T-helper 1 cell treated with Interleukin-12 subunit alpha and Interleukin-12 subunit beta and Interleukin-4 antibody, amounts not matched to agents 30 μg/mL and 1 μg/mL, for 36 hours (primary cell): ENCODE data around the gene KRT84.

Source experiments
- H3K27ac Mint-ChIP-seq: one replicate; pipeline ENCODE4 v1.8.0; 2021; ENCODE audit warnings: mild to moderate bottlenecking, mixed read lengths
- H3K27me3 Mint-ChIP-seq: one replicate; pipeline ENCODE4 v1.8.0; 2021; ENCODE audit warnings: low read depth, mixed read lengths
- H3K36me3 Mint-ChIP-seq: one replicate; pipeline ENCODE4 v1.8.0; 2021; ENCODE audit warnings: low read depth, mixed read lengths
- H3K4me1 Mint-ChIP-seq: one replicate; pipeline ENCODE4 v1.8.0; 2021; ENCODE audit warnings: low read depth, mixed read lengths
- H3K4me3 Mint-ChIP-seq: one replicate; pipeline ENCODE4 v1.8.0; 2021; ENCODE audit warnings: mild to moderate bottlenecking, moderate library complexity, mixed read lengths
- H3K9me3 Mint-ChIP-seq: one replicate; pipeline ENCODE4 v1.8.0; 2021; ENCODE audit warnings: mixed read lengths

Gene KRT84

GRCh38 chr12:52381206-52381605, 4.2 kb downstream of the KRT84 start:
- H3K4me1 Mint-ChIP-seq, result peaks cover 9% of the 10 kb centered on the region
- peaks cover 6% of the 10 kb centered on the region for H3K27me3 Mint-ChIP-seq
- no peaks in the 10 kb centered on the region for H3K9me3 Mint-ChIP-seq
- no peak overlapping the region for H3K4me3 Mint-ChIP-seq
- H3K27ac Mint-ChIP-seq, result no peak overlapping the region
- no peaks in the 10 kb centered on the region for H3K36me3 Mint-ChIP-seq

- Mint-ChIP-seq H3K9me3 (no peaks in the 10 kb centered on the region), H3K27me3 (peaks cover 9% of the 10 kb centered on the region), H3K4me1 (peaks cover 9% of the 10 kb centered on the region), H3K36me3 (no peaks in the 10 kb centered on the region), H3K4me3 (no peak overlapping the region), H3K27ac (no peak overlapping the region)
Measured at GRCh38 chr12:52380271-52380694, 5.2 kb downstream of the KRT84 start.

- no peaks in the 10 kb centered on the region for H3K9me3 Mint-ChIP-seq
- peaks cover 9% of the 10 kb centered on the region for H3K4me1 Mint-ChIP-seq
- H3K27ac Mint-ChIP-seq, result no peak overlapping the region
- no peak overlapping the region for H3K4me3 Mint-ChIP-seq
- H3K36me3 Mint-ChIP-seq, result no peaks in the 10 kb centered on the region
- peaks cover 9% of the 10 kb centered on the region for H3K27me3 Mint-ChIP-seq
Measured at GRCh38 chr12:52379536-52379935, 5.9 kb downstream of the KRT84 start.

GRCh38 chr12:52378091-52378490, 7.4 kb downstream of the KRT84 start:
- H3K4me3 Mint-ChIP-seq, result no peak overlapping the region
- no peak overlapping the region for H3K27ac Mint-ChIP-seq
- no peaks in the 10 kb centered on the region for H3K36me3 Mint-ChIP-seq
- H3K9me3 Mint-ChIP-seq, result no peaks in the 10 kb centered on the region
- H3K4me1 Mint-ChIP-seq, result peaks cover 7% of the 10 kb centered on the region
- H3K27me3 Mint-ChIP-seq, result peaks cover 19% of the 10 kb centered on the region

GRCh38 chr12:52377266-52377665, 8.2 kb downstream of the KRT84 start:
- Mint-ChIP-seq H3K4me1 (no peaks in the 10 kb centered on the region), H3K9me3 (no peaks in the 10 kb centered on the region), H3K4me3 (no peak overlapping the region), H3K27me3 (peaks cover 19% of the 10 kb centered on the region), H3K36me3 (no peaks in the 10 kb centered on the region), H3K27ac (no peak overlapping the region)

- Mint-ChIP-seq H3K36me3 (no peaks in the 10 kb centered on the region), H3K27me3 (peaks cover 28% of the 10 kb centered on the region), H3K27ac (no peak overlapping the region), H3K4me1 (no peaks in the 10 kb centered on the region), H3K9me3 (no peaks in the 10 kb centered on the region), H3K4me3 (no peak overlapping the region)
Measured at GRCh38 chr12:52372216-52373154, 13.0 kb downstream of the KRT84 start.

GRCh38 chr12:52371716-52372115, 13.7 kb downstream of the KRT84 start:
- no peaks in the 10 kb centered on the region for H3K4me1 Mint-ChIP-seq
- H3K4me3 Mint-ChIP-seq, result no peak overlapping the region
- H3K36me3 Mint-ChIP-seq, result no peaks in the 10 kb centered on the region
- no peak overlapping the region for H3K27ac Mint-ChIP-seq
- peaks cover 28% of the 10 kb centered on the region for H3K27me3 Mint-ChIP-seq
- H3K9me3 Mint-ChIP-seq, result no peaks in the 10 kb centered on the region

GRCh38 chr12:52370926-52371608, 14.4 kb downstream of the KRT84 start:
- no peaks in the 10 kb centered on the region for H3K36me3 Mint-ChIP-seq
- H3K27me3 Mint-ChIP-seq, result peaks cover 24% of the 10 kb centered on the region
- no peaks in the 10 kb centered on the region for H3K9me3 Mint-ChIP-seq
- H3K27ac Mint-ChIP-seq, result no peak overlapping the region
- H3K4me3 Mint-ChIP-seq, result no peak overlapping the region
- no peaks in the 10 kb centered on the region for H3K4me1 Mint-ChIP-seq

- Mint-ChIP-seq H3K4me1 (no peaks in the 10 kb centered on the region), H3K36me3 (no peaks in the 10 kb centered on the region), H3K4me3 (no peak overlapping the region), H3K27ac (no peak overlapping the region), H3K27me3 (peaks cover 22% of the 10 kb centered on the region), H3K9me3 (no peaks in the 10 kb centered on the region)
Measured at GRCh38 chr12:52369809-52370208, 15.6 kb downstream of the KRT84 start.

GRCh38 chr12:52369211-52369610, 16.2 kb downstream of the KRT84 start:
- Mint-ChIP-seq H3K27me3 (peaks cover 21% of the 10 kb centered on the region), H3K36me3 (no peaks in the 10 kb centered on the region), H3K9me3 (no peaks in the 10 kb centered on the region), H3K4me3 (no peak overlapping the region), H3K27ac (no peak overlapping the region), H3K4me1 (no peaks in the 10 kb centered on the region)

GRCh38 chr12:52368508-52368907, 16.9 kb downstream of the KRT84 start:
- H3K4me3 Mint-ChIP-seq, result no peak overlapping the region
- H3K9me3 Mint-ChIP-seq, result no peaks in the 10 kb centered on the region
- no peaks in the 10 kb centered on the region for H3K4me1 Mint-ChIP-seq

GRCh38 chr12:52367876-52368275, 17.6 kb downstream of the KRT84 start:
- no peak overlapping the region for H3K27ac Mint-ChIP-seq
- no peaks in the 10 kb centered on the region for H3K36me3 Mint-ChIP-seq
- H3K27me3 Mint-ChIP-seq, result peaks cover 12% of the 10 kb centered on the region
- no peak overlapping the region for H3K4me3 Mint-ChIP-seq
- no peaks in the 10 kb centered on the region for H3K4me1 Mint-ChIP-seq
- H3K9me3 Mint-ChIP-seq, result no peaks in the 10 kb centered on the region

More at GRCh38 chr12:52368508-52368907, 16.9 kb downstream of the KRT84 start:
- no peak overlapping the region for H3K27ac Mint-ChIP-seq
- no peaks in the 10 kb centered on the region for H3K36me3 Mint-ChIP-seq
- H3K27me3 Mint-ChIP-seq, result peaks cover 14% of the 10 kb centered on the region

GRCh38 chr12:52366738-52367485, 18.5 kb downstream of the KRT84 start, which contains the start of gene KRT85:
KRT85 (minus strand) TSS chr12:52367481; CDS start chr12:52367405, 76 bp downstream.
- Mint-ChIP-seq H3K4me3 (no peak within 1 kb of the TSS), H3K36me3 (no peaks in the 10 kb centered on the region), H3K27ac (no peak within 1 kb of the TSS), H3K9me3 (no peaks in the 10 kb centered on the region), H3K4me1 (no peaks in the 10 kb centered on the region), H3K27me3 (peaks cover 12% of the 10 kb centered on the region)

- Mint-ChIP-seq H3K36me3 (no peaks in the 10 kb centered on the region), H3K27ac (no peak overlapping the region), H3K27me3 (peaks cover 5% of the 10 kb centered on the region), H3K4me3 (no peak overlapping the region), H3K4me1 (no peaks in the 10 kb centered on the region), H3K9me3 (no peaks in the 10 kb centered on the region)
Measured at GRCh38 chr12:52364901-52365489, 20.5 kb downstream of the KRT84 start.
